ENCODE data around the gene PPM1A. TPM values are rescaled to one million over a fixed set of nuclear protein-coding genes. Genes with fewer than 3 reads are reported as not detected.

The PPM1A gene
- total RNA-seq, 1 donor: 105 TPM

GRCh38 chr14:60343571-60344071 is 94.6 kb downstream of the PPM1A start:
- no peaks in the 10 kb centered on the region for H3K4me1 ChIP-seq (ENCODE audit: insufficient read depth, low read length)
- no peak overlapping the region for H3K4me3 ChIP-seq (ENCODE audit: low read length)
- no peaks in the 10 kb centered on the region for H3K27me3 ChIP-seq (ENCODE audit: insufficient read depth, low read length)
- no peaks in the 10 kb centered on the region for H3K9me3 ChIP-seq (ENCODE audit: low read depth, low read length)

GRCh38 chr14:60344751-60345150 is 95.7 kb downstream of the PPM1A start:
- Histone ChIP-seq H3K9me3 (ENCODE audit: low read depth, low read length) (no peaks in the 10 kb centered on the region), H3K4me1 (ENCODE audit: insufficient read depth, low read length) (no peaks in the 10 kb centered on the region), H3K4me3 (ENCODE audit: low read length) (no peak overlapping the region), H3K27me3 (ENCODE audit: insufficient read depth, low read length) (no peaks in the 10 kb centered on the region)

GRCh38 chr14:60346706-60347105 is 97.7 kb downstream of the PPM1A start:
- no peak overlapping the region for H3K4me3 ChIP-seq (ENCODE audit: low read length)

GRCh38 chr14:60348211-60348610 is 99.2 kb downstream of the PPM1A start:
- H3K27me3 ChIP-seq (ENCODE audit: insufficient read depth, low read length): peaks cover 12% of the 10 kb centered on the region
- no peak overlapping the region for H3K4me3 ChIP-seq (ENCODE audit: low read length)
- no peaks in the 10 kb centered on the region for H3K9me3 ChIP-seq (ENCODE audit: low read depth, low read length)
- H3K4me1 ChIP-seq (ENCODE audit: insufficient read depth, low read length): no peaks in the 10 kb centered on the region

More at GRCh38 chr14:60346706-60347105, 97.7 kb downstream of the PPM1A start:
- Histone ChIP-seq H3K9me3 (ENCODE audit: low read depth, low read length) (no peaks in the 10 kb centered on the region), H3K27me3 (ENCODE audit: insufficient read depth, low read length) (peaks cover 9% of the 10 kb centered on the region), H3K4me1 (ENCODE audit: insufficient read depth, low read length) (no peaks in the 10 kb centered on the region)

Other genes starting within 250 kb of the PPM1A start
- 21.8 TPM for gene PCNX4, start 157.3 kb upstream of the PPM1A start, total RNA-seq
- gene DHRS7, start 83.8 kb upstream of the PPM1A start, total RNA-seq: 65.9 TPM
- not detected for gene C14orf39, start 236.8 kb downstream of the PPM1A start, total RNA-seq

Data from mononuclear cell (primary cell).